SHP77 treated with DMSO at 0.1 percent for 48 hours (cell line): ENCODE results near the gene C4BPA.

Source experiments
- DNase-seq: peaks from one replicate; lab custom pipeline; 2025; lab: John Stamatoyannopoulos, UW

C4BPA gene

DNA sequence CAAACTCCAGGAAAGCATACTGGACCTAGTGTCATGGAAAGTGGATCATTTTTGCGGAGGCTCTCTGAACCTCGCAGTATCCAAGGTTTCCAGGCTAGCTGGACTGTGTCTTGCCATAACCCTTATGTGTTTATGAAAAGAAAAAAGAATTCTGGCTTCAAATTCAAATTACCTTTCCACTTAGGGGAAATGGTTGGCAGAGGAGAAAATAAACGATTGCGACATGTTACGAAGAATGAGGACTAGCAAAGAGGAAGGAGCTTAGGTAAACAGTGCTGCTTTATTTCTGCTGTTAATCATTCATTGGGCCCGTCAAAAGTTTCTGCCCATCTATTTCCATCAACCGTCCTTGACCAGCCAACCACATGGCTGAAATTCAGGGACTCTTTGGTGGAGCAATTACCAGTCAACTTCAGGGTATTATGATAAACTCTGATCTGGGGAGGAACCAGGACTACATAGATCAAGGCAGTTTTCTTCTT, at the start of gene C4BPA:
Gene C4BPA (plus strand): TSS at position 342 of the 482 bp plus-strand sequence. CDS start 8,793 bp downstream, outside the sequence.
- DNase-seq = no peak

DNA sequence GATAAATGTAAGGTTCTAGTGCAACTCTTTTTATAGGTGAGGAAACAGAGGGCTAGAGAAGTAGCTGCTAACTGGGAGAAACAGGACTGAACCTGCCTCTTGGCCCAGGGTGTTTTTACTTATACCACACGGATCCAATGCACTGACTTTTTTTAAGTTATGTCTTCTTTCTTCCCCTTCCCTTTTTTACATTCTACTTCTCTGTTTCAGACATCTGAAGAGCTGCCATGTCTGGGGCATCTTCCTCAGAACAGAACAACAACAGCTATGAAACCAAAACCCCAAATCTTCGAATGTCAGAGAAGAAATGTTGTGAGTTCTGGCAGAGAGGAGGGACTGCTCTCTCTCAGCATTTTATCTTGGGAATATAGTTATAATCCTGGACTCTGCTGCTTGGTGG, 49.5 kb upstream of the C4BPA start:
- DNase-seq = no peak

DNA sequence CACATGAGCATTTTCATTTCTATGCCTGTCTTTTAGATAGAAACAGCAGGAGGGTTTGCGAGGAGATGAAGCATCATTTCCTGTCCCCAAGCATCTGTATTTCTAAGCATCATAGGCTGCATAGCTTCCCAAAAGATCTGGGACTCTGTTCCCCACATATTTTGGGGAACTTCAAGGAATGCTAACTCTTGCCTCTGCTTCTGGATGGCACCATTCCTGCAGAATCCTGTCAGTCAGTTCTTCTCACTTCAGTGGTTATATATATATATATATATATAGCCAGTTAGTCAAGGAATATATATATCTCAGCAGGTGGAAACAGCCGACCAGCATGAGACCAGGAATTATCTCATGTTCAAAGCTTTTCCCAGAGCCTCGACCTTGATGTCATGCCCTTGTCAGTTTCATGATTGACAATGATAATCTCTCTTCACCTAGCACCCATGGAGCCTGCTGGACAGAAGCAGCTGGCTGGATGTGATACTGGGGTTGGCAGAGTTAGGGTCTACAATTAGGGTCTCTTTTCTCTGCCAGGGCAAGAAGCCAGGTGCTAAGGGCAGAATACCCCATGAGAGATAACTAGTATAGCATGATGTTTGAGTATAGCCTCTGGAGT, 48.5 kb upstream of the C4BPA start:
- DNase-seq = no peak

DNA sequence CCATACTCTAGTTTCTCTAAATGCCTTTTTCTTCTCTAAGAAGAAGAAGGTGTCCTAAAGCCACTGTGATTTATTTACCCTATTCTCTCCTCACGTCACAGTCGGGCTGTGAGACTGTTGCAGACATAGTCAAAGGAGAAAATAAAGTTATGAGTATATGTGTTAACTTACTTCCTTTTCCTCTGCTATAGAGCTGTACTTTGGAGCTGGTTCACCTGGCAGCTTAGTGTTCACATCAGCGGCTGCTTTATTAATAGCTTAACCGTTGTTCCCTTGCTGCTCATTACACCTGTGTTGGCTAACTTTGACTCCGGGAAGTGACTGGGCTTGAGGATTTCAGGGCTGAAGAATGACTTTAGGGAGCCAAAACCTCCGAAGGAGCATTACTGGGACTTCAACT, 47.4 kb upstream of the C4BPA start:
- no peak for DNase-seq

DNA sequence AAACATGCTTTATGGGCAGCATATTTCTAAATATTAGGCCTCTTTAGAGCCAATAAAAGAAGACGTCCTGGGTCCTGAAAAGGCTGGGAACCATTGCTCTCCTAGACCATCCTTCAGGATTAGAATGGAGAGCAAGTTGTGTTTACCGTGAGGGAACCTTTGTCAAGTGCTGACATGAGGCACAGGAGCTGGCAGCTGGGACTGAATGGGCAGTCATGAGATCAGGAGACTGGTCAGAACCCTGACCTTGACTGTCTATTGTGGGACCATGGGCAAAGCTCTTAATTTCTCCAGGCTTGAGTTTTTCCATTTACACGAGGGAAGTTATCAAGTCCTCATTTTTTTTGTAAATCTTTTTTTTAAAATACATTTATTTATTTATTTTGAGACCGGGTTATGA, 45.8 kb upstream of the C4BPA start:
- no peak for DNase-seq

DNA sequence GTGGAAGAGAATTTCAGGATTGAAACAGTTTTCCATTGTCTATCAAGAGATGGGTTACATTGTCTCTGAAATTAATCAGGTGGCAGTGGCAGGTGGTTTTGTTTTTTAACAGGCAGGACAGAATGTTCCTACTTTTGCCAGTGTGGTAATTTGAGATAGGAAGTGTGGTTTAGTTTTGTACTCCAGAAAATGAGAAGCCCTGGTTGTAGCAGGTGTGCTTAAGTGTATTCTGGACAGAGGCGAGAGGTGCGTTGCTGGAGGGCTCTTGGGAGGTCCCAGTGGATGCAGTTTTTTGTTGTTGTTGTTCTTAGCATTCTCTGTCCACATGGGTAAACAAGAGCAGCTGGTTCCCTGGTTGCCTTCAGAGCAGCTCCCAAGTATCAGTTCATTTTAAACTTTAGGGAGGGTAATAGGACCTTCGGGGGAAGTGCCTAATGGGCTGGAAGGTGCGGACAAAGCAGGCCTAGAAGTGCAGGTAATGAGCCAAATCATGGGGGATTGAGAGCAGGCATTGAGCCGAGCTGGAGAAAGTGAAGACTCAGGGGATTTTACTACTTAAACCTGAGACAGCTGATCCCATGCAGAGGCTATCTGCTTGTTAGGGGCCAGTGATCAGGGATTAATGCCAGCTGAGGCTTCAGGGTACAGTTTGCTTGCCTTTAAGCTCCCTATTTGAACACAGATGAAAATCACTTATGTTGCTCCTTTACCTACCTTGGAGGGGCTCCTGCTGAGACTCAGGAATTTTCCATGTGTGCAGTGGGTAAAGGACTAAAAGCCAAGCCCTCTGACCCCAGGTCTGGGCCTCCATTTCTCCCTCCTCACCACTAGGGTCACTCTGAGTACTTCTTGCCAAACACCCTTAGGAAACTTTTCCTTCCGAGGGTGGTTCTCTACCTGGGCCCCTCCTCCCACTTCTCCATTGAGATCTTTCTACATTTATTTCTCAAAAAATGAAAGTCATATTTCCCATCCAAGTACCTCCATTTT, 44.9 kb upstream of the C4BPA start:
- no peak for DNase-seq

DNA sequence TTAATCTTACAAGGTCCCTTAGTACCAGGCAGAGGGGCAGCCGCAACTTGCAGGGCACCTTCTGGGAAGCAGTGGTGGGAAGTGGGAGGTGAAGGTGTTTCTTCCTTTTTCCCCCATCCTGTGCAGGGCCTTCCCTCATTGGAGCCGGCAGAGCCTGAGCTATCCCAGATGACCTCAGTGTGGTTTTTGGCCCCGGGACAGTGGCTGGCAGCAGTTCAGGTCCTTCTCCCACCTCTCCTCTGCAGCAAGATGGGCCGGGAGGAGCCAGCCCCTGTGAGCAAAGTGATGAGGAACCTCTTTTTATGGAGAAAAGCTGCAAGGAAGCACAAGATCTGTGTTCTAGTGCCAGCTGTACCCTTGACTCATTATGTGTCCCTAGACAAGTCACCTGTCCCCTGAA, 44.2 kb upstream of the C4BPA start:
- no peak for DNase-seq

DNA sequence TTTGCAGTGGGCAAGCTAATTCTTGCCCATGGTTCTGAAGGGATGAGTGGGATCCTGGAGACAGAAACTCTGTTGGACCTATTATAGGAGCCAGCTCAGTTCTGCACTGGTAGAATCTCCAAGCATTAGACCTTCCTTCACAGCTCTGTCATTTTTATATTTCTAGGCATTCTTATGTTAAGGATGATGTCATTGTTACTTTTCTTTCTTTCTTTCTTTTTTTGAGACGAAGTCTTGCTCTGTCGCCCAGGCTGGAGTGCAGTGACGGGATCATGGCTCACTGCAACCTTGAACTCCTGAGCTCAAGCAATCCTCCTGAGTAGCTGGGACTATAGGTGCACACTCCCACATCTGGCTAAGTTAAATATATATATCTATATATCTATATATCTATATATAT, 43.4 kb upstream of the C4BPA start:
- no peak for DNase-seq

DNA sequence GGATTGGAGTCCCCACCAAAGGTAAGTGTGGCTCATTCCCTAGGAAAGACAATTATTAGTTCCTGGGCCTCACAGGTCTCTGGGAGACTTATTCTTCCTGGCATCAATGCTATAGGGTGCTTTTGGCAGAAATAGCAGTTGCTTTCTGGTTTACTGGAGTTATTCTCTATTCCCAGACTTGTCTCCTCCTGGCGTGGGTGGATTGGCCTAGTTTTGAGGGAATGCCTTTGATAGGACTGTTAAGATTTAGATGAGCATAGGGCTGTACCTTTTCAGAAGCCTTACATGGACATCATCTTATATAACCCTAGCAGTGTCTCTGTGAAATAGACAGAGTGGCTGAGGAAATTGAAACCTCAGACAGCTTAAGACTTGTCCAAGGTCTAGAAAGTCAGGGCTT, 42.0 kb upstream of the C4BPA start:
- no peak for DNase-seq

DNA sequence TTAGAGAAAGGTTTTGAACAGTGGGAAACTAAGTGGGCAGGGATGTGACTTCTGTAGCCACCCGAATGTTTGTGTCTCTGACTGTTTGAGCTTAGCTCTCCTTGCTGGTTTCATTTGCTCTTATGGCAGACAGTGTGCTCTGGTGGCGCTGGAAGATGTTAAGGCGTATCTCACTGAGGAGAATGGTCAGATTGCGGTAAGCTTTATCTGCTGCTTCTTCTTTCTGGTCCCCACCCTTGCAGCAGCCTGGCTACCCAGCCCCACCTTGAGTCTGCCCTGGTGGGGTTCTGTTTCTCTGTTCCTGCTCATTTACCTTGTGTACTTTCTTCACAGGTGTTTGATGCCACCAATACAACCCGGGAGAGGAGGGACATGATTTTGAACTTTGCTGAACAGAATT, 41.0 kb upstream of the C4BPA start:
- DNase-seq = no peak

DNA sequence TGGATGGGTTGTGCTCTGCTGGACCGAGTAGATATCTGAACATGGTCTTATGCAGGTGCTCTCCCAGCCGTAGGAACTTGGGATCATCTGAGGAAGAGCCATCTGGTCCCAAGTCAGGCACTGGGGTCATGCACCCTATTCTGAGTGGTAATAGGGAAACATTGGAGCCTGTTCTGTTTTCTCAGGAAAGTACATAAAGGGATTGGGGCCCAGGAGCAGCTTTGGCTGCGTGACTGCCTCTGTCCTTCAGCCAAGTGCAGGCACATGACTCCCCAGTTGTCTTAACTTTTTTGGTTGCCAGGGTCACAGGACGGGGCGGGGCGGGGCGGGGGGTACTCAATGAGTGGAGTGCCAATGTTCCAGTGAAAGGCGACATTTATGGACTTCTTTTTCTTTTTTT, 39.5 kb upstream of the C4BPA start:
- no peak for DNase-seq

DNA sequence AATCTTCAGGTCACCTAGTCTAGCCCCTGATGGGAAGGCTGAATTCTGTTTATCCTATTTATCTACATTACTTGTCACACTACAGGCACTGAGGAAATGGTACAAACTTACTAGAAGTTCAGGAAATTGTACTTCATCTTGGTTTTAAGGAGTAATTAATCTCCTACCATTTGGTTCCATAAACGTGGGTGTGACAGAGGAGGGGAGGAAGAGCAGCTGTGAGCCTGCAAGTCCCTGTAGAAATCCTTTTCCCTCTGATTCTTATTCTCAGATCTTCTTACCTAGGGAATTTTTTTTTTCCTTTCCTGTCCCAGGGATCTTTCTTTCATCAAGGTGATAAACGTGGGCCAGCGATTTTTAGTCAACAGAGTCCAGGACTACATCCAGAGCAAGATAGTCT, 36.8 kb upstream of the C4BPA start:
- DNase-seq = no peak

DNA sequence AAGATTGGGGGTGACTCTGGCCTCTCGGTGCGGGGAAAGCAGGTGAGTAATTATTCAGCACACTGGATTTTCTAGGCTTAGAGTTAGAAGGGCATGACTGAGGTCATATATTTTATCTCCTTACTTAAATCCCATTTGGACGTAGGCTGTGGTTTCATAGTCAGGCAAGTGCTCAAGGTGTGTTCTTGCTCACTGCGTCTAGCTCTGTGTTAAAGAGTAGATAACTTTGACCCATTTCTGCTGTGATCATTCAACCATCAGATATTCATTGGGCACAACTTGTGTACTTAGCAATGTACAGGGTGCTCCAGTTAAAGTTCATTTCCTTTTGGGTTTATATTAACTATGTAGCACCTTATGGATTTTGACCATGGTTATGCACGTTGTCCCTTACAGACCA, 36.4 kb upstream of the C4BPA start:
- no peak for DNase-seq

DNA sequence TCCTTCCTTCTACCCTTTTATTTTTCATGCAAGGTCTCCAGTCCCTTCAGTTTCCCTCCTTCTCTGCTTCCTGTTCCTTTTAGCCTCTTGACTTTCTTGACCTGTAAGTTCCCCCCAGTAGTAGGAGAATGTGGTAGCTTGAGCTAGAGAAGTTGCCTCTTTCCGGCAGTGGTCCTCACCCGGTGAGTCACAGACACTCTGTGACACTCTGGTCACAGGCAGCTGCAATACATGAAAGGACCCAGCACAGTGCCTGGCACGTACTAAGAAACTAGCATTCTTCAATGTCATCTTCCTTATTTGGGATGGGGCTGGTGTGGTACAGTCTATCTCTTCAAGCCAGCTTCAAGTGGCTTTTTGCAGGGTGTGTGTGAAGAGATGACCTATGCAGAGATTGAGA, 35.0 kb upstream of the C4BPA start:
- no peak for DNase-seq

DNA sequence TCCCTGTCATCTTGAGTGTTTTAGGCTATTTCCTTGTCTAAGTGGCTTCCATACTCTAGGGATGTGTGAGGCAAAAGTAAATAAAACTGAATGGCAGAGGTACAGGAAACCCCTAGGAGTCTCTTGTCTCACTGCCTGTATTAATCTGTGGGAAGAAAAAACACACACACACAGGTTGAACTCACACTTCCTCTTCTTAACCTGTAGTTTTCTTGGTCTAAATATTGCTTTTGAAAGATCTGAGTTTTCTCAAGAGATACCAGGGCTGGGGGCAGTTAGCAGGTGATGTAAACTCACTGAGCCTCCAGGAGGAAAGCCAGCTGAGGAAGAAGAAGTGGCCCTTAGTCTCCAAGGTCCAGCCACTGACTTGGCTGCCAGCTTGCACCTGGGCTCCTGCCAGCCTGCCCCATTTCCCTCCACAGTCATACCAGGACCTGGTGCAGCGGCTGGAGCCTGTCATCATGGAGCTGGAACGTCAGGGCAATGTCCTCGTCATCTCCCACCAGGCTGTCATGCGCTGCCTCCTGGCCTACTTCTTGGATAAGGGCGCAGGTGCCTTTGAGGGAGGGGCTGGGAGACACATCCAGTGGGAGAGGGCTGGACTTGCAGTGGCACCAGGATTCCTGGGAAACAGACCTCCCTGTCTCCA, 34.1 kb upstream of the C4BPA start:
- no peak for DNase-seq

DNA sequence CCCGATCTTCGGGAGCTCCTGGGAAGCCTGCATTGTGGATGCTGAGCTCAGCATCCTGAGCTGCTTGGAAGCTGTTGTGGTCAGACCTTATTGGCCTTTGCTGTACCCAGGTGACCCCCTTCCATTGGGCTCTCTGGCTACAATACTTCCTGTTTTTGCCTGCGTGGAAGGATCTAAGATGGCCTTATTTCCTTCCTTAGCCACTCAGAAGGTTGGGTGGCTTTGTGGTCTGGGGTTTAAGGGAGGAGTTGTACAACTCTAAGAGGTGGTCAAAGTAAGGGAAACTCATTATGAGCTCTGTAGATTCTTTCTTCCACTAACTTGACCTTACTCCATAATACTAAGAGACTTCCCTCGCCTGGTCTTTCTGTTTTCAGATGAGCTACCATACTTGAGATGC, 33.2 kb upstream of the C4BPA start:
- DNase-seq = no peak

DNA sequence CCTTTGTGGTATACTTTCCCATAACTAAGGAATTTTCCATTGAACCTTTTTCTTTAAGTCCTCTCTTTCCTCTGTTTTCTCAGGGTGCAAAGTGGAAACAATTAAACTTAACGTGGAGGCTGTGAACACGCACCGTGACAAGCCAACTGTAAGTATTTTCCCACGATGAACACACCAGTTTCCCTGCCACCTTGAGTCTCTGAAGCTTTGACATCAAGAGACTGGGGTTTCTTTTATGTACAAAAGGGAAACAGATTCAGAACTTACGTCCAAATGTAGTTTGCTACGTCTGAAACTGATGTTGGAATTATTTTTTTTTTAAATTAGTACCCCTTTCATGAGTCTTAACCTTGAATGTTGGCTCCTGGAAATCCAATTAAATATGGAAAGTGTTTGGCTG, 32.6 kb upstream of the C4BPA start:
- no peak for DNase-seq

DNA sequence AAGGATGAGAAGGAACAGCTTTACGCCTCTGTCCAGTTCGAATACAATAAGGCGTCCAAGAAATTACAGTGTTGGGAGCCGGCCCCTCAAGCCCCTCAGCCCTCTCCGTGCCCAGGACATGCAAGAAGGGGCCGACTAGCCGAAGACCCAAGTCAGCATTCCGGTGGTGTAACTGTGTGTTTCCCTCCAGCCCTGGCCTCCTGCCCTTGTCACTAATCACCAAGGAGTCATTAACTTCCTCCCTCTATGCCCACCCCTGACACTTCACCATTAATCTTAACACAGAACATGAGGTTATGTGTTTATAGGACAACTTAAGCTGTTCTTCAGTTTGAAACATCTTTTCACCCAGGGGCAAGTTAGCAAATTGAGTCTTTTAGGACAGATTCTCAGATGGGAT, 31.8 kb upstream of the C4BPA start:
- no peak for DNase-seq

DNA sequence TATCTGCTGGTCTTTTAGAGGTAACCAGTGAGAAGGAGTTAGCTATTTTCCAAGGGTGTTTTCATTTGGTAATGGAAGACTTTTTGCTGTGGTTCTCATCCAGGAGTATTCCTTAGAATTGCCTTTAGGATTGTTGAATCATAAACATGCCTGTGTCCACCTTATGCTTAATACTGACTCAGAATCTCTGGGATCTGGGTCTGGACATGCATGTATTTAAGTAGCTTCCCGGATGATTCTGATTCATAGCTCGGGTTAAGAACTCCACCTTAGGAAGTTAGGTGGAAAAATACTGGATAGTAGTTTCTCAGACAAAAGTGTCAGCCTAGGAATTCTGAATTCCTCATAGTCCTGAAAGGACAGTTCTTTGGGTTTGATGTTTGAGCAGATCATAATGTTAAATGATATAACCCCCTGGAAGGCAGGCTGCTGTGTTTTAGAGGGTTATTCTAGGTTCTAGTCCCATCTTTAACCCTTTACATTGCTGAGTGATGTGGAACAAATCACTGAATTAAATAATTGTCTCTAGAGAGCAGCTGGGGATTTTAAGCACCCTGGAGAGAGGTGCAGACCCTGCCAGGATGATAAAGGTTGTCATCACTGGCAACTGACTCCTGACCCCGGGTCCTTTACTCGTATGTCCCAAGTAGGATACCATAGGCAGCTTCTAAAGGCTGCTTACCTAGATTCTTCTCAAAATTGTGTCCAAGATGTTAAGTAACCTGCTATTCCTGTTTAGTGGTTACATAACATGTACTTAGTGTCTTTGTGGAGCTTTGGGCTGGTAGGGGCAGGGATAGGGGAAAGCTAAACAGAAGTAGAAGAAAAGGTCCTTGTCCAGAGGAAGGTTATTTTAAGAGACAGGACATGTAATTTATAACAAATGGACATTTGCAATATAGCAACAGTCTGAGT, 29.9 kb upstream of the C4BPA start:
- no peak for DNase-seq

DNA sequence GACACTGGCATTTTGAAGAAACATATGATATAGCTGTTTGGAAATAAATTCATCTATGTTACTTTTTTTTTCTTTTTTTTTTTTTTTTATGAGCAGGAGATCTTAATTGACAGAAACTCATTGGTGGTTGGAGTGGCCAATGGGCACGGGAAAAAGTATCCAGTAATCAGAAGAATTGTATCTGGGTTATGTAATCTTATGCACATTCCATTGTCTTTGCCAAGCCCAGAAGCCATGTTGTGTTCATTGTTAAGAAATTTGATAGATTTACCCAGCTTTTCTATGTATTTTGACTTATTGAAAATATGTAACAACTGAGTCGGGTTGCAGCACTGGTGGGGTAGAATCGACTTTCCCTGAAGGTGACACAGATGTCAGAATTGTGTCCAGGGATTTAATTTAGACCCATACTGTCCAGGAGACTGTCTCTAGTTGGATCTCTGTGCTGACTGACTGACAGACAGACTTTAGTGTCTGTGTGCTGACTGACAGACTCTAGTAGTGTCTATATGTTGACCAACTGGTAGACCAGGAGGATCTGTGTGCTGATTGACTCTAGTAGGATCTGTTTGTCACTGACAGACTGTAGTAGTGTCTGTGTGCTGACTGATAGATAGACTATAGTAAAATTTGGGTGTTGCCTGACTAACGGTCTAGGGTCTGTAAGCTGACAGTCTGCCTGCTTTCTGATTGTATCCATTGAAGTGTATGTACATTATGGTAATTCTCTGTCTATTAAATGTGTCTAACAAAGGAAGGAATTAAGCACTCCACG, 27.7 kb upstream of the C4BPA start:
- no peak for DNase-seq

DNA sequence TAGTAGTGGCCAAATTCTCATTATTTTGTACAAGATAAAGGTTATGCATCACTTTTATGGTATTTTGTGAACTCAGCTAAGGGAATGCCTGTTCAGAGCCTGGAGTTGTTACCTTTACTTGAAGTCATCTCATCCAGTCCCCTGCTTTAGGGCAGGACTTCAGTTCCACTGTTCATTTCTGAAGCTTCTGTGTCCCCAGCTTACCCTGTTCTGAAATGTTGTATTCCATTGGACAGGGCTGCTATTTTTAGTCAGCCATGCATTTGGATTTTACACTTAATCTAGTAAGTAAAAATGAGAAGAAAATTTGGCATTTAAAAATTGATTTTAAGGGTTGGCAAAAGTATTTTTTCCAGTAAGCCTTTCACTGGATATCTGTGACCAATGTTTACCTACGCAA, 27.0 kb upstream of the C4BPA start:
- no peak for DNase-seq
